Right lobe of liver (tissue), 4 donors: ENCODE measurements around the gene ASZ1.

Experiments
- CTCF ChIP-seq, 4 donors: fragments of 200-600 bp in 3 of 4; fragments of 450-650 bp in 1 of 4; IDR thresholded peaks; one replicate each; pipeline versions ENCODE4 v1.5.1 to v1.8.0; 2016 to 2022; ENCODE audit warnings: antibody characterized with exemption in 4 of 4, mild to moderate bottlenecking in 2 of 4
- POLR2A ChIP-seq: fragments of 450-650 bp; IDR thresholded peaks from one replicate; pipeline ENCODE4 v1.6.1; 2017; ENCODE audit warnings: antibody characterized with exemption, mild to moderate bottlenecking
- donor health status: DM: no; HTN: no; CAD: no.
- donor health status: DM: no; HTN: no; CAD: no.
- donor health status: DM: no; HTN: yes; CAD: no.

GRCh38 chr7:117445206-117445605, 17.9 kb upstream of the ASZ1 start:
- TF ChIP-seq CTCF (IDR thresholded peaks at IDR 0.05): no peak
- TF ChIP-seq POLR2A: no peak
